SK-N-SH treated with all-trans-retinoic acid at 6 μM for 48 hours (cell line): ENCODE measurements around the gene MED31.
"Not testable (repeated sequence)": the region's sequence is repeated elsewhere in the genome, so short reads cannot be mapped to it uniquely, and the experiment has no call there.

Experiments used
- ISL1 ChIP-seq: fragments of 250-450 bp; sonication (Bioruptor Pico); IDR thresholded peaks from 2 replicates; pipeline ENCODE4 v2.1.2; 2022; ENCODE audit warnings: mild to moderate bottlenecking, moderate library complexity
- ZFP30 ChIP-seq: fragments of 450-650 bp; formaldehyde crosslinking; IDR thresholded peaks from 2 replicates; pipeline ENCODE4 v1.5.0; 2022; ENCODE audit warnings: mild to moderate bottlenecking, moderate library complexity
- ZNF70 ChIP-seq: fragments of 450-650 bp; formaldehyde crosslinking; IDR thresholded peaks from 2 replicates; pipeline ENCODE4 v1.5.0; 2020; ENCODE audit warnings: mild to moderate bottlenecking, moderate library complexity

DNA sequence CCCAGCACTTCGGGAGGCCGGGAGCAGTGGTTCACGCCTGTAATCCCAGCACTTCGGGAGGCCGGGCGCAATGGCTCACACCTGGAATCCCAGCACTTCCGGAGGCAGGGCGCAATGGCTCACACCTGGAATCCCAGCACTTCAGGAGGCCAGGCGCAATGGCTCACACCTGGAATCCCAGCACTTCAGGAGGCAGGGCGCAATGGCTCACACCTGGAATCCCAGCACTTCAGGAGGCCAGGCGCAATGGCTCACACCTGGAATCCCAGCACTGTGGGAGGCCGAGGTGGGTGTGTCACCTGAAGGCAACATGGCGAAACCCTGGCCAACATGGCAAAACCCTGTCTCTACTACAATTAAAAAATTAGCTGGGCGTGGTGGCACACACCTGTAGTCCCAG is 58.0 kb downstream of the MED31 start:
- TF ChIP-seq ZNF70 (CRISPR knock-in tag); ZFP30; ISL1: not testable (repeated sequence)
